ENCODE measurements around the gene CCSAP.
"Not testable (repeated sequence)": the region's sequence is repeated elsewhere in the genome, so short reads cannot be mapped to it uniquely, and the experiment has no call there.

The CCSAP gene

GRCh38 chr1:229325853-229326487 is 16.9 kb downstream of the CCSAP start:
- DNase-seq (ENCODE audit: low read depth in 2 of 2): no peak

DNA sequence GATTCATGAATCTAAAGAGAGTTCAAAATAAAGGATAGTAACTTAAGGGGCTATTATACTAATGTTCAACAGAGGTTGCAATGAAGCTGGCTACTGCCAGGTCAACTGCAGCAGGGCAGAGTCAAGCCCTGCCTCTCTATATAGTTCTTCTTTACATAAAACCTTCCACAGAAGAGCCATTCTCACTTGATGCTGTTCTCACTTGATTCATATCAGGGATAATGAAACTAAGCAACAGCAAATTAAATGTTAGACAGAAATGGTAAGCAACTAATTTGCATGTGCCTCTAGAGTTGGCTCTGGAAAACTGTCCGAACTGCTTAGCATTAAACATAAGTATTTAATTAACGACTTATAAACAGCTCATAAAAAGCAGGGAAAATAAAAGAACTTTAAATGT is 17.4 kb downstream of the CCSAP start:
- DNase-seq (ENCODE audit: low read depth in 2 of 2): no peak

DNA sequence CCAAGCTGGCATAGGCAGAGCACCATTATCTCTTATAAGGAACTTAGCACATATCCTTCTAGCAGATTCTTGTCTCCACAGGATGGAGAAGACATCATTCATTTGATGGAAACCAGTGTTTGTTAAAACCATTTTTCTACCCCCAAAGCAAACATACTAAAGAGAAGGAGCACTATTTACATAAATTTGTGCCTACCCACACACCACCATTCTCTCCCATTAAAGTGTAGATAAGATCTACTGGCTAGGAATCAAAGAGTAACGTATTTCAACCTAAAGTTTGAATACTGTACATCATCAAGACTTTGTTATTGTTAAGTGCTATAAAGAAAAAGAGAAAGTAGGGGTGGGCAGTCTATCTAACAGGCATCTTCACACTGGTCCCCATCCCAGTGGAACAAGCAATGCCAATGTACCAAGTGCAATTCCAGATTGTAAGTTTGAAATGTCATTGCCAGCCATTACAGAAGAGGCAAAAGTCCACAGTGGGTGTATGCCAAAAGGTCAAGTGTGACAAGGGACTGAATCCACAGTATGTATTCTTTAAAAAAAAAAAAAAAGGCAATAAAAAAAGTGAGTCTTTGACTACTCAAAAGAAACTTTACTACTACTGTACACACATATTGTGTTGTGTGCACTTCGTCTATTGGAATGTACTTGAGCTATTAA is 18.8 kb downstream of the CCSAP start:
- no peak for DNase-seq (ENCODE audit: low read depth in 2 of 2)

GRCh38 chr1:229323201-229323600 is 19.6 kb downstream of the CCSAP start:
- DNase-seq (ENCODE audit: low read depth in 2 of 2): no peak

DNA sequence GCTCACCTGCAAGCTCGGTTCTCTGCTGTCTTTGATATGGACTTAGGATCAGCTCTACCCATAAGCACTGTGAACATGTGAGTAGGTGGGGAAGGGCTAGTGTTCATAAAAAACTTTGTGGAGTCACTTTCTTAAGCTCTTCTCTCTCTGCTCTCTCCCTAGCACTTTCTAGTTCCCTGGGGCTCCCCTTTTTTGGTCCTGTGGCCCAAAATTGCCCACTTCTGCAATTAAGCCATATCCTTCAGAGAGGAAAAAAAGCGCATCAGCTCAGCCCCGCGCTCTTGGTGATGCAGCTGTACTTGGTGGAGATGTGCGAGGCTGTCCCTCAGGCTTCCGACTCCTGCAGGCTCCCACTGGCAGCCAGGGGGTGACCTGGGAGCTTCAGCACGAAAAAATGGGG is 23.4 kb downstream of the CCSAP start:
- DNase-seq (ENCODE audit: low read depth in 2 of 2): no peak

- no peak for DNase-seq (ENCODE audit: low read depth in 2 of 2)
Measured at GRCh38 chr1:229318056-229318455, 24.8 kb downstream of the CCSAP start.

GRCh38 chr1:229316166-229316565 is 26.7 kb downstream of the CCSAP start:
- no peak for DNase-seq (ENCODE audit: low read depth in 2 of 2)

DNA sequence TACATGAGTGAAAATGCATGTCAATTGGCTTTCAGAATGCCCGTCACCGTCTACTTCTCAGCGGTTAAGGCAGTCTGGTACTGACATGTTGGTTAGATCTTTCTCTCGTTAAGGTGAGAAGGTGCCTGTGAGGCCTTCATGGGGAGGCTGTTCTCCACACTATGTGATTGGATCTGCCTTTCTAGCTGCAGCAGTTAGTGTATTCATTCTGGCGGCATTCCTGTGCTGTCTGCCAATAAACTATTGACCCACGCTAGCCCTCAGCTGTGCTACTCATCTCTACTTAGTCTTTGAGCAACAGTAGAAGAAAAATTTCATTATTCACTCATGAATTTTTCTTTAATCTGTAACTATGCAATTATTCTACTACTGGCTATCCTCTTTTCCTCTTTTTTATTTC is 32.0 kb downstream of the CCSAP start:
- no peak for DNase-seq (ENCODE audit: low read depth in 2 of 2)

GRCh38 chr1:229309684-229310083 is 33.2 kb downstream of the CCSAP start:
- DNase-seq (ENCODE audit: low read depth in 2 of 2): no peak

DNA sequence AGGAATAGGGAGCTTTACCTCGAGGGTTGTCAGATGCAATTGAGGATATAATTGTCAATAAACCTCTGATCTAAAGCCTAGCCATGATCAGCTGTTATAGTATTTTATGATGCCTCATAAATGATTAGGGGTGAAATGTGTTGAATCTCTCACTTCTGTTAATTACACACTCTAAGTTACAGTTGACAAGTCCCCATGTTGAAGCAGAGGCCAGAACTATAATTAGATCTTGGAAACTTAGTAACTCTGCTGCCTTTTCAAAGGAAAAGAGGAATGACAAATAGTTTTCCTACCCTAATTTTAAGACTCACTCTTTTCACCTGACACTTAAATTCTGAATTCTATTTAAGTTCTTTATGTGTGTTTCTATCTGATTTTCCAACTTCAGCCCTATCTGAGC is 33.8 kb downstream of the CCSAP start:
- DNase-seq (ENCODE audit: low read depth in 2 of 2): no peak

GRCh38 chr1:229305392-229305791 is 37.5 kb downstream of the CCSAP start:
- no peak for DNase-seq (ENCODE audit: low read depth in 2 of 2)

- no peak for DNase-seq (ENCODE audit: low read depth in 2 of 2)
Measured at GRCh38 chr1:229303855-229304254, 39.0 kb downstream of the CCSAP start.

DNA sequence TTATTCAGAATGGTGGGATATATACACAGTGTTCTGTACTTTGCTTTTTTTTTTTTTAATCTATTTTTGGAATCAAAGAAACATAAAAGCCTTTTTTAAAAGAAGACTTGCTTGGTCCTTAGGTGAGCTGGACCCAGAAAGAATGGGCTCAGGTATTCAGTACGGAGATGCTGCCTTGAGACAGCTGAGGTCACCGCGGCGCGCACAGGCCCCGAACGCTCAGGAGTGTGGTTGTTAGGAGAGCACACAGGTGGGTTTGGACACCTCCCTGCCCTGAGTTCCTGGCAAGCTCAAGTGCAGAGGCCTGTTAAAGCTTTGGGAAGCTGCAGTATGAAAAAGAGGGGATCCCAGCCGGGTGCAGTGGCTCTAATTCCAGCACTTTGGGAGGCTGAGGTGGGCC is 40.1 kb downstream of the CCSAP start:
- DNase-seq (ENCODE audit: low read depth in 2 of 2): no peak

DNA sequence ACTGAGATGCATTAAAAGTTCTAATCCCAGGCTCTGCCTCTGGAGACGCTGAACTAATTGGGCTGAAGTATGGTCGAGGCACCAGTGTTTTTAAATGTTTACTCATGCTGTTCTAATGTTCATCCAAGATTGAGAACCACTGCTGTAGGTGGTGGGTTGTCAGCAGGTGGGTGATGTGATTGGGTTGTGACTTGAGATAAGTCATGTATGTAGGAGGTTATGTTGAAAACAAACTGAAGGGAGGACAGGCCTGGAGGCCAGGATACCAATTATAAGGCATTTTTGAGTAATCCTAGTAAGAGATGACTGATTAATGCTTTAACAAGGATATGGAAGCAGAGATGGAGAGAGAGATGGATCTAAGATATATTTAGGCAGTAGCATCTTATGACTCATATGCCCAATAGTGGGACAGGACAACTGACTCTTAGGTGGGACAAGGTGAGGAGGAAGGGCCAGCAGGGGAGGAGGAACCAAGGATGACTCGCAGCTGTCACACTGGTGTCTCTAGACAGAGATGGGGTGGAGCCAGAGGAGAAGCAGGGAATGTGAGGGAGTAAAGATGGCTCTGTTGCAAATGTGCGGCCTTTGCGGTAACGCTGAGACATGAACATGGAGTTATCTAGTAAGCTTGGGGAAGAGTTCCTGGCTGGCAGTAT is 42.6 kb downstream of the CCSAP start:
- DNase-seq (ENCODE audit: low read depth in 2 of 2): no peak

GRCh38 chr1:229298887-229299503 is 43.9 kb downstream of the CCSAP start:
- DNase-seq (ENCODE audit: low read depth in 2 of 2): no peak

GRCh38 chr1:229298420-229298819 is 44.4 kb downstream of the CCSAP start:
- DNase-seq (ENCODE audit: low read depth in 2 of 2): no peak

DNA sequence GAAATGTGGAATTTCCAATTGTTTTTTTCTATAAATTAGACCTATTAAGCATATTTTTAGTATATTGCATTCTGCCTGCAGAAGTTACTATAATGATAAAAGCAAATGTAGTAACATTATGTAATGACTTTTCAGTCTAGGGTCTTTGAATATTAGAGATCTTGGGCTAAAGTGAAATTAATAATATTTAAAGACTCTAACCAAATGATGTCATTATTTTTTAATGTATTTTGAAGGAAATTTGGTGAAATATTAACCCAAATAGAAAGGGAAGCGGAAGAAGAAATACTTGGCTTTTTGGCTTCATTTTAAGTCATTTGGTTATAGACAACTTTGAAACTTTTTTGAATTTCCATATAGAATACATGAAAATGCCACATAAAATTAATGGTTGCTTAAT is 45.1 kb downstream of the CCSAP start:
- DNase-seq (ENCODE audit: low read depth in 2 of 2): no peak

DNA sequence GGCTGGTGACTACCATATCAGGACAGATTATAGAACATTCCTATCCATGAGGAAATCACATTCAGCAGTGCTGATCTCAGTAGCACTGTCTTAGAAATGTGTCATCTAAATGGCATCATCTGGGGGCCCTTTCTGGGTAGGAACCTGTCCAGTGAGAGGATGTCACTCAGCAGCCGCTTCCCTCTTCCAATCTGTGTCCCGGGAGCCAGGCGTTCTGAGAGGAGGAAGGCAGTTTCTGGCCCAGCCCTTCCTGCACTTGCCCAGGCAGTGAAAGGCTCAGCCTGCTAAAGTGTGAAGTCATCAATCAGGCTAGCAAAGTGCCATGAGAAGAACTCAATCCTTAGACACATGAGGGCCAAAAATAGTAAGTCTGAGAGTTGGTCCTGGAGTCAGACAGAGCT is 46.3 kb downstream of the CCSAP start:
- DNase-seq (ENCODE audit: low read depth in 2 of 2): peak; percentile 30 to 38

DNA sequence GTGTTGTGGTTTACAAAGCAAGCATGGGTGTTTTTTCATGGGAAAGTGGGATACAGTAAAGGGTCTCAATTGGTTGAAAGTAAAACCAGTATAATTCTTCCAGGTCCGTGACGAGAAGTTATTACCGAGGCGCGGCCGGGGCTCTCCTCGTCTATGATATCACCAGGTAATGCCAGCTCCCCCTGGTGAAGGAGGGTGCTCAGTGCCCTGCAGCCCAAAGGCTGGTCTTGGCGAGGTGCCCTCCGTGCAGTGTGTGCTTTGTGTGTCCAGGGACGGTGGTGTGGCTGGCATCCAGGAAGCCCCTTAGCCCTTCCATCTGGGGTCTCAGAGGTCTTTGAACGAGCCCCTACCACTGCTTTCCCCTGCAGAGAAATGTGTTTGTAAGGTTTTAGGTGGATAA is 47.1 kb downstream of the CCSAP start:
- no peak for DNase-seq (ENCODE audit: low read depth in 2 of 2)

GRCh38 chr1:229293528-229294204 is 49.2 kb downstream of the CCSAP start:
- no peak for DNase-seq (ENCODE audit: low read depth in 2 of 2)

DNA sequence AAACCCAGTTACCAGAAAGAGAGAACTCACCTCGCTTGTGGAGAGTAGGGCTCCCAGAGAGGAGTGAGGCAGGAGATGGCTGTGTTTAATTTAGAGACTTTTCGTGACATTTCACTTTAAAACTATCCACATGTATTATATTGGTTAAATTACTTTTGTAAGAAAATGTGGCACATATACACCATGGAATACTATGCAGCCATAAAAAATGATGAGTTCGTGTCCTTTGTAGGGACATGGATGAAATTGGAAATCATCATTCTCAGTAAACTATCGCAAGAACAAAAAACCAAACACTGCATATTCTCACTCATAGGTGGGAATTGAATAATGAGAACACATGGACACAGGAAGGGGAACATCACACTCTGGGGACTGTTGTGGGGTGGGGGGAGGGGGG is 51.2 kb downstream of the CCSAP start:
- DNase-seq (ENCODE audit: low read depth in 2 of 2): not testable (repeated sequence)

GRCh38 chr1:229288516-229288915 is 54.3 kb downstream of the CCSAP start:
- DNase-seq (ENCODE audit: low read depth in 2 of 2): no peak

All from fibroblast of skin of left biceps (primary cell).